ENCODE results near the gene SHB. TPM values are rescaled to one million over a fixed set of nuclear protein-coding genes. Genes with fewer than 3 reads are reported as not detected.

The SHB gene
- total and polyA plus RNA-seq, 2 of the 13 experiments (the other 11 are each of a cell fraction or from before 2014, with no cell fraction given): 19.4 to 20.7 TPM

DNA sequence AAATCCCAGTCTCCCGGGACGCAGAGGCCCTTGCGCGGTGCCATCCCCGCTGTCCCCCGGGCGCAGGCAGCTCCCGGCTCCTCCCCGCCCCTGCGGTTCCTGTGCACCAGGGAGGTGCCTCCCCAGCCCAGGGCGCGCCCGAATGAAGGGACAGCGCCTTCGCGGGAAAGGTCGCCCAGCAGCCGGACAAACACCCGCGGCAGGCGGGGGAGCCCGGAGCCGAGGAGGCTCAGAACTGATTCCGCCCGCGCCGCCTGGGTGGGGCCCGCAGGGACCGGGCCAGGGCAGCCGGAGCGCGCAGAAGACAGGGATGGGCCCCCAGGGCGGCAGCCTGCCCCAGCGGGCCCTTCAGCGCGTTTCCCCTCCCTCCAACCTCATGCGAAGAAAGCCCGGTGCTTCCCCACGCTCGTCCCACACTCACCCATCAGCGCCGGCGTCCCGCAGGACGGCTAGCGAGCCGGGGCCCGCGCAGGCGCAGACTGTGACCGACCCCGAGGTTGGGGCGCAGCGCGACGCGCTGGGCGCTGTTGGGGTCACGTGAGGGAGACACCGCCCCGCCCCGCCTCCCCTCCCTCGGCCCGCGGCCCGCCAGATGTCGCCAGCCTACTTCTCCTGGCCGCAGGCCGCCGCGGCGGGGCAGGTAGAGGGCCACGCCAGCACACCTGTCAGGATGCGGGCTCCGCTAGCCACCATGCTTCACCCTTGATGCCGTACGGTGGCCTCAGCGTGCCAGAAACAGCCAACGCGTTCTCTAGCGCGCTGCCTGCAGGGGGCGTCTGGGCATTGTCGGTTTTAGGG is 165.2 kb downstream of the SHB start, which contains the start of gene SLC25A51 (continued):
- TF ChIP-seq, protein P1, sequence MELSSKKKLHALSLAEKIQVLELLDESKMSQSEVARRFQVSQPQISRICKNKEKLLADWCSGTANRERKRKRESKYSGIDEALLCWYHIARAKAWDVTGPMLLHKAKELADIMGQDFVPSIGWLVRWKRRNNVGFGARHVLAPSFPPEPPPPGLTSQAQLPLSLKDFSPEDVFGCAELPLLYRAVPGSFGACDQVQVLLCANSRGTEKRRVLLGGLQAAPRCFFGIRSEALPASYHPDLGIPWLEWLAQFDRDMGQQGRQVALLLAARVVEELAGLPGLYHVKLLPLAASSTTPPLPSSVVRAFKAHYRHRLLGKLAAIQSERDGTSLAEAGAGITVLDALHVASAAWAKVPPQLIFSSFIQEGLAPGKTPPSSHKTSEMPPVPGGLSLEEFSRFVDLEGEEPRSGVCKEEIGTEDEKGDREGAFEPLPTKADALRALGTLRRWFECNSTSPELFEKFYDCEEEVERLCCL (CRISPR knock-in tag; IDR thresholded peaks at IDR 0.05; ENCODE audit: borderline replicate concordance): no peak
- TF ChIP-seq, protein P2, sequence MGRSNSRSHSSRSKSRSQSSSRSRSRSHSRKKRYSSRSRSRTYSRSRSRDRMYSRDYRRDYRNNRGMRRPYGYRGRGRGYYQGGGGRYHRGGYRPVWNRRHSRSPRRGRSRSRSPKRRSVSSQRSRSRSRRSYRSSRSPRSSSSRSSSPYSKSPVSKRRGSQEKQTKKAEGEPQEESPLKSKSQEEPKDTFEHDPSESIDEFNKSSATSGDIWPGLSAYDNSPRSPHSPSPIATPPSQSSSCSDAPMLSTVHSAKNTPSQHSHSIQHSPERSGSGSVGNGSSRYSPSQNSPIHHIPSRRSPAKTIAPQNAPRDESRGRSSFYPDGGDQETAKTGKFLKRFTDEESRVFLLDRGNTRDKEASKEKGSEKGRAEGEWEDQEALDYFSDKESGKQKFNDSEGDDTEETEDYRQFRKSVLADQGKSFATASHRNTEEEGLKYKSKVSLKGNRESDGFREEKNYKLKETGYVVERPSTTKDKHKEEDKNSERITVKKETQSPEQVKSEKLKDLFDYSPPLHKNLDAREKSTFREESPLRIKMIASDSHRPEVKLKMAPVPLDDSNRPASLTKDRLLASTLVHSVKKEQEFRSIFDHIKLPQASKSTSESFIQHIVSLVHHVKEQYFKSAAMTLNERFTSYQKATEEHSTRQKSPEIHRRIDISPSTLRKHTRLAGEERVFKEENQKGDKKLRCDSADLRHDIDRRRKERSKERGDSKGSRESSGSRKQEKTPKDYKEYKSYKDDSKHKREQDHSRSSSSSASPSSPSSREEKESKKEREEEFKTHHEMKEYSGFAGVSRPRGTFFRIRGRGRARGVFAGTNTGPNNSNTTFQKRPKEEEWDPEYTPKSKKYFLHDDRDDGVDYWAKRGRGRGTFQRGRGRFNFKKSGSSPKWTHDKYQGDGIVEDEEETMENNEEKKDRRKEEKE (IDR thresholded peaks at IDR 0.05): no peak
- TF ChIP-seq NFIB (CRISPR knock-in tag; IDR thresholded peaks at IDR 0.05; ENCODE audit: borderline replicate concordance) (no peak), ZNF879 (CRISPR knock-in tag; IDR thresholded peaks at IDR 0.05) (peak; percentile 77; the same call in 1 of the 2 replicates), FOXJ3 (CRISPR knock-in tag; IDR thresholded peaks at IDR 0.05; ENCODE audit: borderline replicate concordance) (0 out of 2 replicates have a peak, but pooled peaks have one; percentile 33), KDM5A (IDR thresholded peaks at IDR 0.05; ENCODE audit: borderline replicate concordance, low read length) (peak; percentile 86), ZKSCAN8 (CRISPR knock-in tag; IDR thresholded peaks at IDR 0.05; ENCODE audit: borderline replicate concordance) (peak; percentile 73), ZFP90 (CRISPR knock-in tag; IDR thresholded peaks at IDR 0.05; ENCODE audit: borderline replicate concordance) (peak; percentile 17; the same call in 1 of the 2 replicates), RNF2 (conservative IDR thresholded peaks at IDR 0.05; ENCODE audit: low read depth) (no peak; the same call in 1 of the 2 replicates), ZNF354B (CRISPR knock-in tag; IDR thresholded peaks at IDR 0.05) (peak; percentile 88; the same call in 1 of the 2 replicates), ZC3H4 (CRISPR knock-in tag; IDR thresholded peaks at IDR 0.05; ENCODE audit: borderline replicate concordance) (no peak), ZNF441 (CRISPR knock-in tag; IDR thresholded peaks at IDR 0.05; ENCODE audit: borderline replicate concordance) (peak; percentile 68), ZNF572 (CRISPR knock-in tag; IDR thresholded peaks at IDR 0.05) (no peak; the same call in 1 of the 2 replicates), LCORL (IDR thresholded peaks at IDR 0.05) (no peak), LCORL (CRISPR knock-in tag; IDR thresholded peaks at IDR 0.05) (peak; percentile 92), GATAD1 (CRISPR knock-in tag; IDR thresholded peaks at IDR 0.05) (peak; percentile 95), AKAP8 (CRISPR knock-in tag; IDR thresholded peaks at IDR 0.05) (0 out of 2 replicates have a peak, but pooled peaks have one; percentile 58)
- TF ChIP-seq, protein P3, sequence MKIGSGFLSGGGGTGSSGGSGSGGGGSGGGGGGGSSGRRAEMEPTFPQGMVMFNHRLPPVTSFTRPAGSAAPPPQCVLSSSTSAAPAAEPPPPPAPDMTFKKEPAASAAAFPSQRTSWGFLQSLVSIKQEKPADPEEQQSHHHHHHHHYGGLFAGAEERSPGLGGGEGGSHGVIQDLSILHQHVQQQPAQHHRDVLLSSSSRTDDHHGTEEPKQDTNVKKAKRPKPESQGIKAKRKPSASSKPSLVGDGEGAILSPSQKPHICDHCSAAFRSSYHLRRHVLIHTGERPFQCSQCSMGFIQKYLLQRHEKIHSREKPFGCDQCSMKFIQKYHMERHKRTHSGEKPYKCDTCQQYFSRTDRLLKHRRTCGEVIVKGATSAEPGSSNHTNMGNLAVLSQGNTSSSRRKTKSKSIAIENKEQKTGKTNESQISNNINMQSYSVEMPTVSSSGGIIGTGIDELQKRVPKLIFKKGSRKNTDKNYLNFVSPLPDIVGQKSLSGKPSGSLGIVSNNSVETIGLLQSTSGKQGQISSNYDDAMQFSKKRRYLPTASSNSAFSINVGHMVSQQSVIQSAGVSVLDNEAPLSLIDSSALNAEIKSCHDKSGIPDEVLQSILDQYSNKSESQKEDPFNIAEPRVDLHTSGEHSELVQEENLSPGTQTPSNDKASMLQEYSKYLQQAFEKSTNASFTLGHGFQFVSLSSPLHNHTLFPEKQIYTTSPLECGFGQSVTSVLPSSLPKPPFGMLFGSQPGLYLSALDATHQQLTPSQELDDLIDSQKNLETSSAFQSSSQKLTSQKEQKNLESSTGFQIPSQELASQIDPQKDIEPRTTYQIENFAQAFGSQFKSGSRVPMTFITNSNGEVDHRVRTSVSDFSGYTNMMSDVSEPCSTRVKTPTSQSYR (CRISPR knock-in tag; IDR thresholded peaks at IDR 0.05; ENCODE audit: borderline replicate concordance): peak; percentile 47; the same call in 1 of the 2 replicates
- TF ChIP-seq, protein P4, sequence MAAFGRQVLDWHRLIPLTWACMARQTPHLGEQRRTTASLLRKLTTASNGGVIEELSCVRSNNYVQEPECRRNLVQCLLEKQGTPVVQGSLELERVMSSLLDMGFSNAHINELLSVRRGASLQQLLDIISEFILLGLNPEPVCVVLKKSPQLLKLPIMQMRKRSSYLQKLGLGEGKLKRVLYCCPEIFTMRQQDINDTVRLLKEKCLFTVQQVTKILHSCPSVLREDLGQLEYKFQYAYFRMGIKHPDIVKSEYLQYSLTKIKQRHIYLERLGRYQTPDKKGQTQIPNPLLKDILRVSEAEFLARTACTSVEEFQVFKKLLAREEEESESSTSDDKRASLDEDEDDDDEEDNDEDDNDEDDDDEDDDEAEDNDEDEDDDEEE (CRISPR knock-in tag; IDR thresholded peaks at IDR 0.05): peak; percentile 92; the same call in 1 of the 2 replicates
- TF ChIP-seq, protein P5, sequence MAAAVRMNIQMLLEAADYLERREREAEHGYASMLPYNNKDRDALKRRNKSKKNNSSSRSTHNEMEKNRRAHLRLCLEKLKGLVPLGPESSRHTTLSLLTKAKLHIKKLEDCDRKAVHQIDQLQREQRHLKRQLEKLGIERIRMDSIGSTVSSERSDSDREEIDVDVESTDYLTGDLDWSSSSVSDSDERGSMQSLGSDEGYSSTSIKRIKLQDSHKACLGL (CRISPR knock-in tag; IDR thresholded peaks at IDR 0.05): peak; percentile 78; the same call in 1 of the 2 replicates

All from HepG2 (cell line).